LNCaP clone FGC (cell line): ENCODE results near the gene MAPRE2.

Experiments used
- DNase-seq: peaks from one replicate; pipeline ENCODE4 v3.0.0-alpha.2; 2011; ENCODE audit warnings: low read depth
- H3K4me3 ChIP-seq: 2 replicates; pipeline ENCODE4 v1.5.1; 2011; ENCODE audit warnings: mild to moderate bottlenecking, low read depth, low read length, control low read depth
- TF ChIP-seq, protein P1 (sequence below): IDR thresholded peaks from 2 replicates; pipeline ENCODE4 v1.5.1; 2012; ENCODE audit warnings: mild to moderate bottlenecking; ENCODE audit not compliant: control insufficient read depth, insufficient read depth; ENCODE audit errors: extremely low read depth

Gene MAPRE2

DNA sequence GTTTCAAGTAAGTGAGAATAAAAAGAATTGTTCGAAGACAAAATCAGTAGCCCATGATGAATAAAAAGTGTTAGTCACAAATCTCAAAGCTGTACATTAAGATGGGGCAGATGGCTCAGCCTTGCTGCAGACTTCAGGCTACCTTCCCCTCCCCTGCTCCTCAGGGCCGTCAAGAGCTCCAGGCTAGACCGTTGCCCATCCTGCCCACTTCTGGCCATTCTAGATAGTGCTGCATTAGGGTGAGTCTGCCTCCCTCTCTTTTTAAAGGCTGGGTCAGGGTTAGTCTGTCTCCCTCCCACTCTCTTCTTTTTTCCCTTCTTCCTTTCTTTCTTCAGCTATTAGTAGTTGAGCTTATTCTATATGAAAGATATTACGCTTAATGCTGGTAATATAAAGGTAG, 86.0 kb downstream of the MAPRE2 start:
- no peak for DNase-seq
- TF ChIP-seq, protein P1, sequence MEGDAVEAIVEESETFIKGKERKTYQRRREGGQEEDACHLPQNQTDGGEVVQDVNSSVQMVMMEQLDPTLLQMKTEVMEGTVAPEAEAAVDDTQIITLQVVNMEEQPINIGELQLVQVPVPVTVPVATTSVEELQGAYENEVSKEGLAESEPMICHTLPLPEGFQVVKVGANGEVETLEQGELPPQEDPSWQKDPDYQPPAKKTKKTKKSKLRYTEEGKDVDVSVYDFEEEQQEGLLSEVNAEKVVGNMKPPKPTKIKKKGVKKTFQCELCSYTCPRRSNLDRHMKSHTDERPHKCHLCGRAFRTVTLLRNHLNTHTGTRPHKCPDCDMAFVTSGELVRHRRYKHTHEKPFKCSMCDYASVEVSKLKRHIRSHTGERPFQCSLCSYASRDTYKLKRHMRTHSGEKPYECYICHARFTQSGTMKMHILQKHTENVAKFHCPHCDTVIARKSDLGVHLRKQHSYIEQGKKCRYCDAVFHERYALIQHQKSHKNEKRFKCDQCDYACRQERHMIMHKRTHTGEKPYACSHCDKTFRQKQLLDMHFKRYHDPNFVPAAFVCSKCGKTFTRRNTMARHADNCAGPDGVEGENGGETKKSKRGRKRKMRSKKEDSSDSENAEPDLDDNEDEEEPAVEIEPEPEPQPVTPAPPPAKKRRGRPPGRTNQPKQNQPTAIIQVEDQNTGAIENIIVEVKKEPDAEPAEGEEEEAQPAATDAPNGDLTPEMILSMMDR: no peak
- H3K4me3 ChIP-seq: no peak overlapping the region

DNA sequence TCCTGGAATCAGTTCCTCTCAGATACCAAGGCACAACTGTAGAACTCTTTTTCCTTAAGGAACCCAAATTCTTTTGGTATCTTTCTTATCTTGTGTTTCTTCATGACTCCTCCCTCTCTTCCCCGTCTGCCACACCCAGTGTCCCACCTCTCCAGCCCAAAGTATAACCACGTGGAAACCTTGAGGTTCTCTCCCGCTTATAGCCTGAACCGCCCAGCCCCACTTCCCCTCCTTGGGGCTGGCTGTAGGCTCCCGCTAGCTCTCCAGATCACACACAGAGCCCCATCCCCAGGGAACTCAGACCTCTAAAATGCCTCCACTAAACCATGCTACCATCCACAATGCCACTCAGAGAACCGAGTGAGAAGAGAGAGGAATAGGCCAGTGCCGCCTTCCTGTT, 87.5 kb downstream of the MAPRE2 start:
- TF ChIP-seq, protein P1: no peak
- no peak overlapping the region for H3K4me3 ChIP-seq
- no peak for DNase-seq

DNA sequence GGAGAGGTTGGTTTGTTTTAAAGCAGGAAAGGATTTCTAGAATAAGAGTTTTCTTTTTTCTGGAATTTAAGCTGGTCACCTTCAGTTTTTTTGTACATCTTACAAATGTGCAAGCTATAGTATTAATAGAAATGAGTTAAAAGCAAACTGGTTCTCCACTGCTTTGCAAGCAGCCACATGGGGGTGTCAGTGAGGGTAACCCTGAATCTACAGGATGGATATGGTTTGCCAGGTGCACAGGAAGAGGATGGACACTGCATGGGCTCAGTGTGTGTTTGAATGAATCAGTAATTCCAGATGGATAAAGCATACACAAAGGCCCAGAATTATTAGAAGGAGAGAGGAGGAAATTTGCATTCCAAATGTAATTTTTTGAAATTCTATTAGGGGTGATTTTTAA, 89.0 kb downstream of the MAPRE2 start:
- H3K4me3 ChIP-seq: no peak overlapping the region
- no peak for DNase-seq
- TF ChIP-seq, protein P1: no peak

DNA sequence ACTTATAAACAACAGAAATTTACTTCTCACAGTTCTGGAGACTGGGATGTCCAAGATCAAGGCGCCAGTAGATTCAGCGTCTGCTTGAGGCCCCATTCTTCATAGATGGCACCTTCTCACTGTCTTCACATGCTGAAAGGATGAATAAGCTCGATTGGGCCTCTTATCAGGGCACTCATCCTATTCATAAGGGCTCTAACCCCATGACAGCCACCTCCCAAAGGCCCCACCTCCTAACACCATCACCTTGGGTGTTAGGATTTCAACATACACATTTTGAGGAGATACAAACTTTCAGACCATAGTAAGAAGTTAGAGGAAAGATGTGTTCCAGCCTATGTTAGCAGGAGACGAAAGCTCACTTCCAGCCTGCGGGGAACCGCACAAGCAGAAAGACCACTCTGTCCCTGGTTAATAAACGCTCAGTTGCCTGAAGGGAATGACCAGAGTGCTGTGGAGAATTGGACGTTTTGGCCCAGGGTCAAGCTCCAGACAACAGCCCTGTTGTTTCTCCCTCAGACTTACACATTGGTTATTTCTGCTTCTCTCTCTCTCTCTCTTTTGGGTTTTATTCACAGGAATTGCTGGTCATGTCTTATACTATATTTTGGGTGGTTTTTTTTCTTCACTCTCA, 90.3 kb downstream of the MAPRE2 start:
- H3K4me3 ChIP-seq: no peak overlapping the region
- TF ChIP-seq, protein P1: no peak
- no peak for DNase-seq

DNA sequence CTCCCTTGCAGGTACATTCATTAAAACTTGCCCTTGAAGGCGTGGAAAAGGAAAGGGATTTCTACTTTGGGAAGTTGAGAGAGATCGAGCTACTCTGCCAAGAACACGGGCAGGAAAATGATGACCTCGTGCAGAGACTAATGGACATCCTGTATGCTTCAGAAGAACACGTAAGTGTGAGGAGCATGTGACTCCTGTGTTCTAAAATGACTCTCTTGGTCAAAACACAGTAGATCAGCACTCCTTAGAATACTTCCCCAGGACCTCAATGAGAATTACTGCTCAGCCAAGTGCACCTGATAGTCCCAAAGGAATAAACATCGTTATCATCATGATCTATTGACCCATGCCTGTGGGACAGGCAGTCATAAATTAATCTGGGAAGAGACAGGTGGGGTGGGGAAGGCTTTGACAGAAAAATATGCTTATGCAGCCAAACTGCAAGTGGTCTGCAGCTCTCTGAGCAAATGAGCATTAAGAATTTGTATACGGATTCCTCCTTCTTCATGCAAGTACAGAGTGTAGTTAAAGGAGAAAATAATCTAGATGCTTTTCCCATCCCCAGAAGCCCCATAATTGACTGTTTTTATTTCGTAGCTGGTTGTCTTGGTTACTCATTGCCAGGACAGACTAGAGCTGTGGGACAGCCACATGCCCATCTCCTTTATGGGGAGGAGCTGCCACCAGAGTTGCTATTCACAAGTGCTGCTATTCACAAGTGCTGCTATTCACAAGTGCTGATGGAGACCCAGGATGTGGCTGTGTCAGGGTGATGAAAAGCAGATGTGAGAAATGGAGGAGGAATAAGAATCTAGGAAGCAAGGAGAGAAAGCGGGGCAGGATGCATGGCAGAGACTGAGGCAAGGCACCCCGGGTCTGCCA, 91.0 kb downstream of the MAPRE2 start:
- no peak overlapping the region for H3K4me3 ChIP-seq
- TF ChIP-seq, protein P1: no peak
- DNase-seq: no peak

DNA sequence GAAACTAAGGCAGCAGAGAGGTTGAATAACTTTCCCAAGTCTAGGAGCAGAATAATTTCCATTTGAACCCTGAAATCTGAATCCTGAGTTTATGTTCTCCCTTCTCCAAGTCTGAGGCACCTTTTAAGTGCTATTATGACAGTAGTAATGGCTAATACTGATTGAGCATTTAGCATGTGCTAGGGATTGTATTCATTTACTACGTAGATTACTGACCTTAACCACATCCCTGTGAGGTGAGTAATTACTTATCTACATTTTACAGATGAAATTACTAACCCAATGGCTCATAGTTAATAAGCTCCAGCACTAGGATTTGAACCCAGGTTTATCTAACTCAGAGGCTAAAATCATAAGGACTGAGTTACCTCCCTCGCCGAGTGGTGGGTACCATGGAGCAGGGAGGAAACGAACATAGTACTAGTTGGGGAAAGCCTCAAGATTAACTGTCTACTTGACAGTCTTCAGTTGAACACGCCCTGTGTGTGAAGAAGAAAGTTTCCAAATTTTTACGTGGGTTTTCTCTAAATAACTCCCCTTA, 93.0 kb downstream of the MAPRE2 start:
- no peak overlapping the region for H3K4me3 ChIP-seq
- TF ChIP-seq, protein P1: no peak
- no peak for DNase-seq
